Measurements from ENCODE around the gene MFSD6L.

DNA sequence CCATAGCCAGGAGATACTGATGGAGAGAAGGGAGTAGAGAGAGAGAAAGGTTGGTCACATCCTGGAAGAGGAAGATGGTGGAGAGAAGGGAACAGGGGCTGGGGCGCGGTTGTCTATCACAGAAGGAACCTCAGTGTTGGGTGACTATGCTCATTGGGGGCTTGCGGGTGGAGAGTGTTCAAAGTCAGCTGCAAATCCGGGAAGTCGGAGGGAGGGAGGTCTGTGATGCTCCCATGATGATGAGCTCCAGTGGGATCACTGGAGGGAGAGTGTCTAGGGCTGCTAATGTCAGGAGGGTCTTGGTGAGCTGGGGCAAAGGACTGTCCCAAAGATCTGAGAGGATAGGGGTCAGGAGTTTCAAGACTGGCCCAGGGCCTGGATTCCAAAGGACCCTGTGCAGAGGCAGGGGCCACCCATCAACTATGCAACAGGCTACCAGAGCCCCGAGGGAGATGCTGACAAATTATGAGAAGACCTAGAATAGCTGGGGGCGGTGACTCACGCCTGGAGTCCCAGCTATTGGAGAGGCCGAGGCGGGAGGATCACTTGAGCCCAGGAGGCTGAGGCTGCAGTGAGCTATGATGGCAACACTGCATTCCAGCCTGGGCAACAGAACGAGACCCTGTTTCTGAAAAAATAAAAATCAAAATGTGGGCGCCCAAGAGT lies 43.4 kb downstream of the MFSD6L start:
- no peak for TF ChIP-seq POLR2A (IDR thresholded peaks at IDR 0.05)
- TF ChIP-seq, protein P1, sequence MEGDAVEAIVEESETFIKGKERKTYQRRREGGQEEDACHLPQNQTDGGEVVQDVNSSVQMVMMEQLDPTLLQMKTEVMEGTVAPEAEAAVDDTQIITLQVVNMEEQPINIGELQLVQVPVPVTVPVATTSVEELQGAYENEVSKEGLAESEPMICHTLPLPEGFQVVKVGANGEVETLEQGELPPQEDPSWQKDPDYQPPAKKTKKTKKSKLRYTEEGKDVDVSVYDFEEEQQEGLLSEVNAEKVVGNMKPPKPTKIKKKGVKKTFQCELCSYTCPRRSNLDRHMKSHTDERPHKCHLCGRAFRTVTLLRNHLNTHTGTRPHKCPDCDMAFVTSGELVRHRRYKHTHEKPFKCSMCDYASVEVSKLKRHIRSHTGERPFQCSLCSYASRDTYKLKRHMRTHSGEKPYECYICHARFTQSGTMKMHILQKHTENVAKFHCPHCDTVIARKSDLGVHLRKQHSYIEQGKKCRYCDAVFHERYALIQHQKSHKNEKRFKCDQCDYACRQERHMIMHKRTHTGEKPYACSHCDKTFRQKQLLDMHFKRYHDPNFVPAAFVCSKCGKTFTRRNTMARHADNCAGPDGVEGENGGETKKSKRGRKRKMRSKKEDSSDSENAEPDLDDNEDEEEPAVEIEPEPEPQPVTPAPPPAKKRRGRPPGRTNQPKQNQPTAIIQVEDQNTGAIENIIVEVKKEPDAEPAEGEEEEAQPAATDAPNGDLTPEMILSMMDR (IDR thresholded peaks at IDR 0.05) = no peak

All from adrenal gland (tissue), 5 donors.